SK-N-SH (cell line): ENCODE data around the gene OSGEP. TPM values are rescaled to one million over a fixed set of nuclear protein-coding genes. Genes with fewer than 3 reads are reported as not detected.

Experiments used
- CTCF ChIA-PET: fragments of 300-600, 350-600 bp; formaldehyde crosslinking; extraction: SDS; loops from one replicate; lab custom pipeline; 2021; lab: Yijun Ruan, JAX
- POLR2A ChIA-PET: fragments of 350-600 bp; sonication (Branson Sonifier 250); formaldehyde crosslinking; extraction: SDS; loops from one replicate; lab custom pipeline; 2020; ENCODE audit warnings: antibody characterized with exemption, inconsistent platforms; lab: Yijun Ruan, JAX
- DNase-seq: peaks from one replicate; pipeline ENCODE4 v3.0.0; 2012
- H2AFZ ChIP-seq: fragments of 200-600 bp; sonication (generic); 2 replicates; pipeline ENCODE4 v1.8.1; 2016; ENCODE audit warnings: antibody characterized with exemption, mild to moderate bottlenecking, low read depth
- H3F3A ChIP-seq: fragments of 200-600 bp; sonication (generic); replicated peaks from 2 replicates; pipeline ENCODE3; 2016; ENCODE audit warnings: antibody characterized with exemption, mild to moderate bottlenecking; ENCODE audit not compliant: insufficient read depth
- H3K27ac ChIP-seq, 2 experiments: fragments of 200-500 bp in 1 of 2; fragments of 200-600 bp in 1 of 2; sonication (Bioruptor generic) in 1 of 2; sonication (generic), shearing (Covaris generic) in 1 of 2; 2 replicates each; pipeline versions ENCODE4 v1.5.1 to v1.6.1; 2014 to 2016; ENCODE audit warnings: low read depth in 2 of 2, inconsistent platforms in 1 of 2, low read length in 1 of 2, mild to moderate bottlenecking in 1 of 2, mixed read lengths in 1 of 2
- H3K27me3 ChIP-seq: fragments of 200-600 bp; sonication (generic), shearing (Covaris generic); 2 replicates; pipeline ENCODE4 v1.6.1; 2016; ENCODE audit warnings: mixed run types; ENCODE audit not compliant: insufficient read depth
- H3K36me3 ChIP-seq, 2 experiments: fragments of 200-500 bp in 1 of 2; fragments of 200-600 bp in 1 of 2; sonication (Bioruptor generic) in 1 of 2; sonication (generic) in 1 of 2; replicated peaks in 1 of 2; 2 replicates each; pipeline versions ENCODE3 to v1.5.1; 2014 to 2016; ENCODE audit warnings: low read length in 1 of 2, mild to moderate bottlenecking in 1 of 2; ENCODE audit not compliant: insufficient read depth in 2 of 2, control insufficient read depth in 1 of 2
- H3K4me1 ChIP-seq, 2 experiments: fragments of 200-500 bp in 1 of 2; fragments of 200-600 bp in 1 of 2; sonication (Bioruptor generic) in 1 of 2; sonication (generic), shearing (Covaris generic) in 1 of 2; 2 replicates each; pipeline versions ENCODE4 v1.5.1 to v1.6.1; 2014 to 2016; ENCODE audit warnings: low read depth in 1 of 2, low read length in 1 of 2, mixed run types in 1 of 2; ENCODE audit not compliant: insufficient read depth in 2 of 2, control insufficient read depth in 1 of 2
- H3K4me2 ChIP-seq: fragments of 200-600 bp; sonication (generic), shearing (Covaris generic); 2 replicates; pipeline ENCODE4 v1.6.1; 2017; ENCODE audit warnings: mixed run types
- H3K4me3 ChIP-seq, 2 experiments: fragments of 200-500 bp in 1 of 2; fragments of 200-600 bp in 1 of 2; sonication (Bioruptor generic) in 1 of 2; sonication (generic), shearing (Covaris generic) in 1 of 2; 2 replicates each; pipeline versions ENCODE4 v1.5.1 to v1.8.1; 2014 to 2016; ENCODE audit warnings: low read depth in 2 of 2, inconsistent platforms in 1 of 2, low read length in 1 of 2, mild to moderate bottlenecking in 1 of 2, mixed read lengths in 1 of 2, moderate library complexity in 1 of 2
- H3K79me2 ChIP-seq: fragments of 200-600 bp; sonication (generic); 2 replicates; pipeline ENCODE4 v1.8.1; 2017; ENCODE audit warnings: mild to moderate bottlenecking; ENCODE audit not compliant: insufficient read depth
- H3K9ac ChIP-seq: fragments of 200-600 bp; sonication (generic); 2 replicates; pipeline ENCODE4 v1.6.1; 2017; ENCODE audit warnings: mixed run types
- H3K9me2 ChIP-seq: fragments of 200-600 bp; sonication (generic); 2 replicates; pipeline ENCODE4 v1.6.1; 2017; ENCODE audit warnings: mixed run types
- H3K9me3 ChIP-seq: fragments of 200-600 bp; sonication (generic); 2 replicates; pipeline ENCODE4 v1.6.1; 2017; ENCODE audit warnings: mixed run types, mild to moderate bottlenecking, moderate library complexity
- H4K20me1 ChIP-seq: fragments of 200-600 bp; sonication (generic); 2 replicates; pipeline ENCODE4 v1.6.1; 2017; ENCODE audit warnings: mild to moderate bottlenecking, mixed run types; ENCODE audit not compliant: insufficient read depth
- CHD2 ChIP-seq: fragments of 150-350 bp; IDR thresholded peaks from 2 replicates; pipeline ENCODE4 v1.6.1; 2018; ENCODE audit warnings: low read length; ENCODE audit not compliant: partially characterized antibody
- EZH2phosphoT487 ChIP-seq: fragments of 200-600 bp; sonication (generic); IDR thresholded peaks from 2 replicates; pipeline ENCODE4 v1.6.1; 2017; ENCODE audit warnings: low read depth, mixed run types, mild to moderate bottlenecking, antibody characterized with exemption, moderate library complexity, borderline replicate concordance
- FOSL2 ChIP-seq: IDR thresholded peaks from 2 replicates; pipeline ENCODE4 v1.4.0; 2012; ENCODE audit warnings: low read depth, mild to moderate bottlenecking, moderate library complexity, borderline replicate concordance
- FOXJ3 ChIP-seq: sonication (generic); formaldehyde crosslinking; IDR thresholded peaks from 2 replicates; pipeline ENCODE4 v1.5.1; 2020; ENCODE audit warnings: mild to moderate bottlenecking, missing genetic modification reagents
- FOXM1 ChIP-seq: IDR thresholded peaks from 2 replicates; pipeline ENCODE4 v1.4.0; 2012; ENCODE audit warnings: low read depth, mild to moderate bottlenecking
- GABPA ChIP-seq: IDR thresholded peaks from 2 replicates; pipeline ENCODE4 v1.4.0; 2012; ENCODE audit warnings: low read depth, mild to moderate bottlenecking
- REST ChIP-seq: IDR thresholded peaks from 2 replicates; pipeline ENCODE4 v1.6.1; 2012; ENCODE audit warnings: mild to moderate bottlenecking, low read depth, low read length, moderate library complexity
- RFX5 ChIP-seq: IDR thresholded peaks from 2 replicates; pipeline ENCODE4 v1.6.1; 2012; ENCODE audit warnings: mild to moderate bottlenecking, improper control_type of control experiment, low read length
- RXRA ChIP-seq: IDR thresholded peaks from 2 replicates; pipeline ENCODE4 v1.4.0; 2012; ENCODE audit warnings: low read depth, mild to moderate bottlenecking, borderline replicate concordance
- SMC3 ChIP-seq: IDR thresholded peaks from 2 replicates; pipeline ENCODE4 v1.6.1; 2012; ENCODE audit warnings: low read depth, low read length, improper control_type of control experiment
- TAF1 ChIP-seq: IDR thresholded peaks from 2 replicates; pipeline ENCODE4 v1.6.1; 2012; ENCODE audit warnings: low read depth, mild to moderate bottlenecking, low read length, moderate library complexity, borderline replicate concordance
- TCF12 ChIP-seq: IDR thresholded peaks from 2 replicates; pipeline ENCODE4 v1.4.0; 2012
- YY1 ChIP-seq: IDR thresholded peaks from 2 replicates; pipeline ENCODE4 v1.4.0; 2012; ENCODE audit warnings: low read depth, mild to moderate bottlenecking
- WGBS: methylation state at CpG from one replicate; pipeline ENCODE4 v1.1.6; 2017; ENCODE audit warnings: low lambda C conversion rate; 5-methylcytosine and 5-hydroxymethylcytosine counted together
- polyA plus RNA-seq, 3 experiments: library from polyadenylated mRNA; depleted of rRNA; stranded (reverse); fragments of >200 nt; gene quantifications; 2 replicates each; pipeline ENCODE4 v1.2.3, GENCODE V29; 2012
- TF ChIP-seq, protein P1 (sequence below): IDR thresholded peaks from 2 replicates; pipeline ENCODE4 v1.4.0; 2012; ENCODE audit warnings: low read depth, borderline replicate concordance
- TF ChIP-seq, protein P2 (sequence below): IDR thresholded peaks from 2 replicates; pipeline ENCODE4; 2012
- TF ChIP-seq, protein P3 (sequence below): IDR thresholded peaks from 2 replicates; pipeline ENCODE4 v1.4.0; 2012; ENCODE audit warnings: low read depth

Gene OSGEP
- polyA plus RNA-seq, 1 of the 3 experiments (the other 2 are of a cell fraction): 32.9 TPM

GRCh38 chr14:20412876-20413743, 41.5 kb downstream of the OSGEP start, which contains the start of gene TEP1 (continued):
- TF ChIP-seq, protein P1, sequence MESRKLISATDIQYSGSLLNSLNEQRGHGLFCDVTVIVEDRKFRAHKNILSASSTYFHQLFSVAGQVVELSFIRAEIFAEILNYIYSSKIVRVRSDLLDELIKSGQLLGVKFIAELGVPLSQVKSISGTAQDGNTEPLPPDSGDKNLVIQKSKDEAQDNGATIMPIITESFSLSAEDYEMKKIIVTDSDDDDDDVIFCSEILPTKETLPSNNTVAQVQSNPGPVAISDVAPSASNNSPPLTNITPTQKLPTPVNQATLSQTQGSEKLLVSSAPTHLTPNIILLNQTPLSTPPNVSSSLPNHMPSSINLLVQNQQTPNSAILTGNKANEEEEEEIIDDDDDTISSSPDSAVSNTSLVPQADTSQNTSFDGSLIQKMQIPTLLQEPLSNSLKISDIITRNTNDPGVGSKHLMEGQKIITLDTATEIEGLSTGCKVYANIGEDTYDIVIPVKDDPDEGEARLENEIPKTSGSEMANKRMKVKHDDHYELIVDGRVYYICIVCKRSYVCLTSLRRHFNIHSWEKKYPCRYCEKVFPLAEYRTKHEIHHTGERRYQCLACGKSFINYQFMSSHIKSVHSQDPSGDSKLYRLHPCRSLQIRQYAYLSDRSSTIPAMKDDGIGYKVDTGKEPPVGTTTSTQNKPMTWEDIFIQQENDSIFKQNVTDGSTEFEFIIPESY: no peak; the same call in 1 of the 2 replicates
- no peak for TF ChIP-seq RFX5

DNA sequence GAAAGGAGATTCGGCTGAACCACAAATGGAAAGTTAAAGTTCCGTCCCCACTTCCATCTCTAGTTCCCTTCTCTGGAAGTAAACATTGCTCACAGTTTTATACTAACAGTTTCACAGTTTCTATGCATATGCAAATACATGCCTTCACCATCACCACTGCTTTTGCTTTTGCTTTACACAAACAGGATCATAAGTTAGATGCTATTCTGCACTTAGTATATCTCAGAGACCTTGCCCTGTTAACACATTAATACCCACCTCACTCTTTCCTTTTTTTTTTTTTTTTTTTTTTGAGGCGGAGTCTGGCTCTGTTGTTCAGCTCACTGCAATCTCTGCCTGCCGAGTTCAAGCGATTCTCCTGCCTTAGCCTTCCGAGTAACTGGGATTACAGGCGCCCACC, 42.2 kb downstream of the OSGEP start:
- WGBS: 13% methylated on average over 7 of the region's 7 CpGs
- no peaks in the 10 kb centered on the region for H3K27me3 ChIP-seq
- H3K9me2 ChIP-seq: no peaks in the 10 kb centered on the region
- ChIA-PET POLR2A (interaction anchor here (0.7 to 2.4 kb wide), 3 partner anchors 43 to 57 kb away, joined by 3 to 9 read pairs (median 4); partner anchors contain the start of genes APEX1, OSGEP and PIP4P1), CTCF (interaction anchor here (0.6 kb wide), 1 partner anchor 214 kb away, joined by 3 read pairs; no protein-coding TSS in a partner anchor)
- H3K9me3 ChIP-seq: no peaks in the 10 kb centered on the region
- no peak for DNase-seq
- H4K20me1 ChIP-seq: no peaks in the 10 kb centered on the region
- H3K27ac ChIP-seq: peak overlapping the region; percentile 92 to 95; a peak in 3 of 4 replicates
- no peak for TF ChIP-seq FOXM1
- no peak for TF ChIP-seq TAF1
- TF ChIP-seq, protein P2, sequence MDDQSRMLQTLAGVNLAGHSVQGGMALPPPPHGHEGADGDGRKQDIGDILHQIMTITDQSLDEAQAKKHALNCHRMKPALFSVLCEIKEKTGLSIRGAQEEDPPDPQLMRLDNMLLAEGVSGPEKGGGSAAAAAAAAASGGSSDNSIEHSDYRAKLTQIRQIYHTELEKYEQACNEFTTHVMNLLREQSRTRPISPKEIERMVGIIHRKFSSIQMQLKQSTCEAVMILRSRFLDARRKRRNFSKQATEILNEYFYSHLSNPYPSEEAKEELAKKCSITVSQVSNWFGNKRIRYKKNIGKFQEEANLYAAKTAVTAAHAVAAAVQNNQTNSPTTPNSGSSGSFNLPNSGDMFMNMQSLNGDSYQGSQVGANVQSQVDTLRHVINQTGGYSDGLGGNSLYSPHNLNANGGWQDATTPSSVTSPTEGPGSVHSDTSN: no peak
- no peak for TF ChIP-seq EZH2phosphoT487
- TF ChIP-seq, protein P1: no peak
- no peak for TF ChIP-seq SMC3
- TF ChIP-seq FOSL2: no peak
- no peak for TF ChIP-seq RXRA
- no peak for TF ChIP-seq CHD2
- TF ChIP-seq RFX5: no peak
- no peak for TF ChIP-seq REST
- TF ChIP-seq FOXJ3 (CRISPR knock-in tag): no peak
- TF ChIP-seq YY1: no peak
- TF ChIP-seq TCF12: no peak
- TF ChIP-seq GABPA: no peak
- TF ChIP-seq, protein P3, sequence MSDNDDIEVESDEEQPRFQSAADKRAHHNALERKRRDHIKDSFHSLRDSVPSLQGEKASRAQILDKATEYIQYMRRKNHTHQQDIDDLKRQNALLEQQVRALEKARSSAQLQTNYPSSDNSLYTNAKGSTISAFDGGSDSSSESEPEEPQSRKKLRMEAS: no peak
- peak overlapping the region; percentile 60 to 85 for H3K4me3 ChIP-seq
- H2AFZ ChIP-seq: peak overlapping the region; percentile 99
- H3F3A ChIP-seq: peaks cover 18% of the 10 kb centered on the region
- H3K79me2 ChIP-seq: peaks cover 30% of the 10 kb centered on the region
- H3K4me1 ChIP-seq: peaks cover 0 to 17% of the 10 kb centered on the region in 2 experiments; a peak in 2 of 4 replicates
- H3K36me3 ChIP-seq: peaks cover 3 to 7% of the 10 kb centered on the region in 2 experiments
- H3K4me2 ChIP-seq: peak overlapping the region; percentile 70
- H3K9ac ChIP-seq: peak overlapping the region; percentile 89
